ENCODE data around the gene ADAMTS17. TPM values are rescaled to one million over a fixed set of nuclear protein-coding genes. Genes with fewer than 3 reads are reported as not detected.

Gene ADAMTS17
- total and polyA plus RNA-seq, 8 donors: 0.31 to 14.3 (median 6.3) TPM

DNA sequence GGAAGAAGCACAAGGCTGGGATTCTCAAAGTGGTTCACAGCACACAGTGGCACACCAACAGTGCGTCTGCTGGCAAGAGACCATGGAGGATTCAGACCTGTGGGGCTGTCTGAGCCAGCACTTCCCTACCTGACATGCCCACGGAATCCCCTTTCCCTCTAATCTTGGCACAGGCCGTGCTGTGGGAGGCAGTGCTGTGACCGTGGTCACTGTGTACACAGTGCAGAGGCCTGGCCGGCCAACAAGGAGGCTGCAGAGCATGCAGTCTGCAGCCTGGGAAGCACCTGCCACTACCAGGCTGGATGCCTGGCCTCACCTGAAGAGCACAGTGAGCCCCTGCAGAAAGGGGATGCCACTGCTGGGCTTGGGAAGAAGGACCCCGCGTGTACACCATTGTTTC is 307.6 kb downstream of the ADAMTS17 start:
- WGBS, 5 donors: 49 to 75% (median 64%) methylated on average over 5 to 7 of the region's 7 CpGs
- no peak overlapping the region for H3K4me3 ChIP-seq
- H3K4me1 ChIP-seq: peaks cover 0 to 18% (median 9%) of the 10 kb centered on the region in 4 donors
- H3K27ac ChIP-seq: no peak overlapping the region
- TF ChIP-seq POLR2A (IDR thresholded peaks at IDR 0.05) (no peak), POLR2AphosphoS5 (IDR thresholded peaks at IDR 0.05) (no peak), EP300 (IDR thresholded peaks at IDR 0.05) (no peak)
- TF ChIP-seq, protein P1, sequence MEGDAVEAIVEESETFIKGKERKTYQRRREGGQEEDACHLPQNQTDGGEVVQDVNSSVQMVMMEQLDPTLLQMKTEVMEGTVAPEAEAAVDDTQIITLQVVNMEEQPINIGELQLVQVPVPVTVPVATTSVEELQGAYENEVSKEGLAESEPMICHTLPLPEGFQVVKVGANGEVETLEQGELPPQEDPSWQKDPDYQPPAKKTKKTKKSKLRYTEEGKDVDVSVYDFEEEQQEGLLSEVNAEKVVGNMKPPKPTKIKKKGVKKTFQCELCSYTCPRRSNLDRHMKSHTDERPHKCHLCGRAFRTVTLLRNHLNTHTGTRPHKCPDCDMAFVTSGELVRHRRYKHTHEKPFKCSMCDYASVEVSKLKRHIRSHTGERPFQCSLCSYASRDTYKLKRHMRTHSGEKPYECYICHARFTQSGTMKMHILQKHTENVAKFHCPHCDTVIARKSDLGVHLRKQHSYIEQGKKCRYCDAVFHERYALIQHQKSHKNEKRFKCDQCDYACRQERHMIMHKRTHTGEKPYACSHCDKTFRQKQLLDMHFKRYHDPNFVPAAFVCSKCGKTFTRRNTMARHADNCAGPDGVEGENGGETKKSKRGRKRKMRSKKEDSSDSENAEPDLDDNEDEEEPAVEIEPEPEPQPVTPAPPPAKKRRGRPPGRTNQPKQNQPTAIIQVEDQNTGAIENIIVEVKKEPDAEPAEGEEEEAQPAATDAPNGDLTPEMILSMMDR (IDR thresholded peaks at IDR 0.05): no peak
- no peak for DNase-seq
- H3K9me3 ChIP-seq: no peaks in the 10 kb centered on the region
- intact Hi-C loops (cut with DNase I; ENCODE audit: low total_unique reads): no loop called here
- H3K36me3 ChIP-seq: no peaks in the 10 kb centered on the region
- H3K27me3 ChIP-seq: no peaks in the 10 kb centered on the region

DNA sequence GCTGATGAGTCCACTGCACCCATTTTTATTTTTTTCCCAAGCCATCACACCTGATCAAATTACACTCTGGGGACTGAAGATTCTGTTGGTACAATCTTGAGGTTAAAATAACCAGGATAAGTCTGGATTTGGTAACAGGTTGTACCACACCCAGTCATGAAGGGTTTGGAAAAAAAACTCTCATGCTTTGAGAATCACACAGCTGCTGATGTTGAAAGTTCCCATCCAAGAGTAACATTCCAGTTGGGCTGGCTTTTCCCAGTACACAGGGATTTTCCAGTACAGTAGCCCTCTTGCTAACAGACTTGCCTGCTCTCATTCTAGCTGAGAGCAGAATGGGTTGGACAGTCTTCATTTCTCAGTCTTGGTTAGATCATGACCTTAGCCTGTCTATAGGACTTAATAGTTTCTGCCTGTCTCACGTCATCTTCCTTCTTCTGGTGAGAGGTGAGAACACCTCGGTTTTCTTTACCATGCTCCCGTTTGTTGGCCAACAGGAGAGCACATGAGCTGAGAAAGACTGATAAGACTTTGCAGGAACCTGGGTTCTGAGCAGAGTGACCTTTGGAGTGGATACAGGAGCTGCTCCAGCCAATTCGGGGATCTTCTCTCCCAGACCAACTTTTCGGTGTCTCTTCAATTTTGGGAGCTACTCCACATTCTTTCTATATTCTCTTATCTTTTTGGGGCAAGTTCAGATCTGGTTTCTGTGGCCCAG is 308.5 kb downstream of the ADAMTS17 start:
- 57 to 72% (median 62%) methylated on average over 5 of the region's 5 CpGs for WGBS, 5 donors
- Histone ChIP-seq H3K27me3 (no peaks in the 10 kb centered on the region), H3K36me3 (no peaks in the 10 kb centered on the region), H3K27ac (no peak overlapping the region), H3K4me3 (no peak overlapping the region), H3K9me3 (peaks cover 0 to 6% (median 0%) of the 10 kb centered on the region in 4 donors), H3K4me1 (peaks cover 0 to 18% (median 9%) of the 10 kb centered on the region in 4 donors)
- no peak for DNase-seq
- intact Hi-C loops (cut with DNase I; ENCODE audit: low total_unique reads): no loop called here
- TF ChIP-seq POLR2A (IDR thresholded peaks at IDR 0.05): no peak
- TF ChIP-seq POLR2AphosphoS5 (IDR thresholded peaks at IDR 0.05): no peak
- TF ChIP-seq, protein P1 (IDR thresholded peaks at IDR 0.05): no peak
- TF ChIP-seq EP300 (IDR thresholded peaks at IDR 0.05): no peak

DNA sequence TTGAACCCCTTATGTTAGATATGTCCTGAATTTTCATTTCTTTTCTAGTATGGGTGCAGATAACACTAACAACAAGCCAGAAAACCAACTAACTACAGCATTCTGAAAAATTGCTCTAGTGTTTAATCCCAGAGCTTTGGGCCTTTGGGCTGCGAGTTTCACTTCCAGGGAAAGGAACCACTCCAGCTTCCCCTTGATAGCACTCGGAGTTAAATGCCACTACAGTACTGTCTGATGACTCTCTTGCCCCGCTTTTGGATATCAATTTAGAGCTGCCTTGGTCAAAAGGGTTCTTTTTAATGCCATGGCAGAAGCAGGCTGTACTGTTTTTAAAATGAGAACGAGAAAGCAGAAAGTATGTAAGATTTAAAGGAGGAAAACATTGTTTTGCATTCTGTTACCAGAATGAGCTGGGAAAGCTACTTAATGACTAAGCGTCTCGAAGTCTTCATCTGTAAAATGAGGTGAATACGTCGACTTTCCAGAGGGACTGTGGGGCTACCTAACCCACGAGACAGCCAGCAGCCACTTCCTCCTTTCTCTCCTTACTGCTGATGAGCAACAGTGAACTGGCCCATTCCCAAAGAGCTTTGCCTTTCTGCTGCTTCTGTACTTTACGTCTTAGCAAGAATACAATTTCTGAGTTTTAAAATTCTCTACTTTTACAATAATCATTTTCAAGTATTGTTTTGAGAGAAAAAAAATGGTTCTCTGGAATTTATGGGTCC is 309.3 kb downstream of the ADAMTS17 start:
- TF ChIP-seq POLR2A (IDR thresholded peaks at IDR 0.05) (no peak), EP300 (IDR thresholded peaks at IDR 0.05) (no peak), POLR2AphosphoS5 (IDR thresholded peaks at IDR 0.05) (no peak)
- TF ChIP-seq, protein P1 (IDR thresholded peaks at IDR 0.05): no peak
- Histone ChIP-seq H3K4me3 (no peak overlapping the region), H3K27me3 (no peaks in the 10 kb centered on the region), H3K9me3 (peaks cover 0 to 13% (median 8%) of the 10 kb centered on the region in 4 donors), H3K4me1 (peaks cover 0 to 18% (median 9%) of the 10 kb centered on the region in 4 donors), H3K36me3 (no peaks in the 10 kb centered on the region), H3K27ac (no peak overlapping the region)
- WGBS, 5 donors: 80 to 87% (median 84%) methylated on average over 10 of the region's 10 CpGs
- intact Hi-C loops (cut with DNase I; ENCODE audit: low total_unique reads): no loop called here
- DNase-seq: no peak

DNA sequence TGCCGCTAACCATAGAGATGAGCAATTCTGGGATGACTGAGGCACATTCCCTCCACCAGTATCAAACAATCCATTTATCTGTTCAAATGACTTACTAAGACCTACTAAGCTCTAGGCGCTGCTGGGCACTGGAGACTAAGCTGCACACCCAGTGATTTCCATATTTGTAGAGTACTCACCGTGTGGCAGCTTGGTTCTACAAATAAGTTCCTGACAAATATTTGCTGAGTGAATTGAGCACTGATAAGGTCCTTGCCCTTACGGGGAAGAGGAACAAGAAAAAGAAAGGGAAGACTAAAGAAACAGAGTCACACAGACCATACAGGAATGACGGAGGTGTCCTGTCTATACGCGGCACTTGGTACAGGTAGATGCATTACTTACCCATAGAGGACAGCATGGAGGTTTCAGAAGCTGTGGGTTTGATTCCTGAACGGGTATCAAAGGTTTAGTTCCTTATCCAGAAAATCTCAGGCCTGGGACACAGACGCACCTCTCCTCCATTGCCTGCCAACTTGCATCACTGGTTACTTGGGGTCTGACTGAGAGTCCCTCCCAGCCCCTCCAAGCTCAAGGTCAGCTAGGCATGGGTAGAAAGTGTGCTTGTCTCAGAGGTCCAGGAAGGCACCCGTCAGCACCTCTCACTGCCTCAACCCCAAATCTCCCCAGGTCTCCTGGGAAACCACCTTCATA is 310.0 kb downstream of the ADAMTS17 start:
- WGBS, 5 donors: 60 to 72% (median 64%) methylated on average over 10 of the region's 10 CpGs
- DNase-seq: no peak
- Histone ChIP-seq H3K27ac (no peak overlapping the region), H3K4me1 (peaks cover 0 to 18% (median 9%) of the 10 kb centered on the region in 4 donors), H3K4me3 (no peak overlapping the region), H3K36me3 (no peaks in the 10 kb centered on the region), H3K9me3 (peaks cover 0 to 17% (median 11%) of the 10 kb centered on the region in 4 donors), H3K27me3 (no peaks in the 10 kb centered on the region)
- TF ChIP-seq EP300 (IDR thresholded peaks at IDR 0.05): no peak
- TF ChIP-seq, protein P1 (IDR thresholded peaks at IDR 0.05): no peak
- intact Hi-C loops (cut with DNase I; ENCODE audit: low total_unique reads): no loop called here
